OCI-LY1 (cell line): ENCODE results near the gene TMEM272.

Experiments used
- H2AFZ ChIP-seq: fragments of 200-600 bp; sonication (generic), shearing (Covaris generic); 2 replicates; pipeline ENCODE4 v1.6.0; 2014; ENCODE audit warnings: antibody characterized with exemption, mild to moderate bottlenecking, low read length
- H3F3A ChIP-seq: fragments of 200-600 bp; sonication (generic), shearing (Covaris generic); 2 replicates; pipeline ENCODE4 v1.6.0; 2014; ENCODE audit warnings: mild to moderate bottlenecking, antibody characterized with exemption, low read length, moderate library complexity; ENCODE audit not compliant: insufficient read depth
- H3K27ac ChIP-seq: fragments of 200-600 bp; sonication (generic); 2 replicates; pipeline ENCODE4 v1.5.1; 2014; ENCODE audit warnings: low read length, mixed run types, mild to moderate bottlenecking, low read depth; ENCODE audit not compliant: poor library complexity, severe bottlenecking
- H3K27me3 ChIP-seq: fragments of 200-600 bp; sonication (generic); 2 replicates; pipeline ENCODE4 v1.6.0; 2014; ENCODE audit warnings: antibody characterized with exemption, mild to moderate bottlenecking, low read length, moderate library complexity; ENCODE audit not compliant: insufficient read depth
- H3K36me3 ChIP-seq: fragments of 200-600 bp; sonication (generic); 2 replicates; pipeline ENCODE4 v1.6.1; 2014; ENCODE audit warnings: mild to moderate bottlenecking, antibody characterized with exemption, low read length, moderate library complexity, mixed read lengths; ENCODE audit not compliant: insufficient read depth
- H3K4me1 ChIP-seq: fragments of 200-600 bp; sonication (generic); 2 replicates; pipeline ENCODE4 v1.5.1; 2014; ENCODE audit warnings: mild to moderate bottlenecking, low read length, moderate library complexity; ENCODE audit not compliant: insufficient read depth, severe bottlenecking
- H3K4me2 ChIP-seq: fragments of 200-600 bp; sonication (generic), shearing (Covaris generic); 2 replicates; pipeline ENCODE4 v1.6.1; 2014; ENCODE audit warnings: low read length
- H3K4me3 ChIP-seq: fragments of 200-600 bp; sonication (generic); 2 replicates; pipeline ENCODE4 v1.5.1; 2014; ENCODE audit warnings: low read length, low read depth, mild to moderate bottlenecking, mixed read lengths; ENCODE audit not compliant: poor library complexity, severe bottlenecking
- H3K79me2 ChIP-seq: fragments of 200-600 bp; shearing (Covaris generic); 2 replicates; pipeline ENCODE4 v1.6.1; 2016; ENCODE audit warnings: mixed run types, low read length, mixed read lengths; ENCODE audit not compliant: insufficient read depth
- H3K9ac ChIP-seq: fragments of 200-600 bp; sonication (generic), shearing (Covaris generic); 2 replicates; pipeline ENCODE4 v1.6.1; 2014; ENCODE audit warnings: mild to moderate bottlenecking, low read length, mixed read lengths
- H3K9me2 ChIP-seq: fragments of 200-600 bp; sonication (generic), shearing (Covaris generic); 2 replicates; pipeline ENCODE4 v1.6.1; 2014; ENCODE audit warnings: low read depth, mild to moderate bottlenecking, low read length, mixed read lengths
- H3K9me3 ChIP-seq: fragments of 200-600 bp; shearing (Covaris generic); 2 replicates; pipeline ENCODE4 v1.6.1; 2014; ENCODE audit warnings: low read length, mixed read lengths
- H4K20me1 ChIP-seq: fragments of 200-600 bp; sonication (generic), shearing (Covaris generic); 2 replicates; pipeline ENCODE4 v1.6.0; 2016; ENCODE audit warnings: mild to moderate bottlenecking, low read length; ENCODE audit not compliant: insufficient read depth
- CTCF ChIP-seq: fragments of 200-600 bp; sonication (generic), shearing (Covaris generic); IDR thresholded peaks from 2 replicates; pipeline ENCODE4 v1.5.1; 2017; ENCODE audit warnings: mild to moderate bottlenecking, antibody characterized with exemption, low read length, moderate library complexity, mixed read lengths
- EZH2 ChIP-seq: fragments of 200-600 bp; sonication (generic), shearing (Covaris generic); IDR thresholded peaks from 2 replicates; pipeline ENCODE4 v1.8.0; 2017; ENCODE audit warnings: borderline replicate concordance, mixed run types, mild to moderate bottlenecking, antibody characterized with exemption, low read length, moderate library complexity, mixed read lengths

Gene TMEM272

GRCh38 chr13:51823863-51824262 is 21.1 kb downstream of the TMEM272 start:
- Histone ChIP-seq H3F3A (no peaks in the 10 kb centered on the region), H3K4me1 (peaks cover 98% of the 10 kb centered on the region), H4K20me1 (no peaks in the 10 kb centered on the region), H3K27ac (peak overlapping the region; percentile 97), H3K27me3 (no peaks in the 10 kb centered on the region), H3K4me3 (no peak overlapping the region), H3K9me2 (no peaks in the 10 kb centered on the region), H2AFZ (no peak overlapping the region), H3K9ac (no peak overlapping the region), H3K36me3 (no peaks in the 10 kb centered on the region), H3K4me2 (no peak overlapping the region), H3K79me2 (no peaks in the 10 kb centered on the region), H3K9me3 (no peaks in the 10 kb centered on the region)
- TF ChIP-seq CTCF = no peak
- TF ChIP-seq EZH2 = no peak

- H3K79me2 ChIP-seq = no peaks in the 10 kb centered on the region
- TF ChIP-seq EZH2 = no peak
- TF ChIP-seq CTCF = no peak
- peak overlapping the region; percentile 97 for H3K27ac ChIP-seq
- no peaks in the 10 kb centered on the region for H4K20me1 ChIP-seq
- H3K4me3 ChIP-seq = no peak overlapping the region
- peaks cover 93% of the 10 kb centered on the region for H3K4me1 ChIP-seq
- no peaks in the 10 kb centered on the region for H3K36me3 ChIP-seq
- no peaks in the 10 kb centered on the region for H3K9me3 ChIP-seq
- no peaks in the 10 kb centered on the region for H3F3A ChIP-seq
- no peak overlapping the region for H3K4me2 ChIP-seq
- H3K9me2 ChIP-seq = no peaks in the 10 kb centered on the region
- no peak overlapping the region for H2AFZ ChIP-seq
- no peaks in the 10 kb centered on the region for H3K27me3 ChIP-seq
- H3K9ac ChIP-seq = no peak overlapping the region
Observed at GRCh38 chr13:51823359-51823758, 21.6 kb downstream of the TMEM272 start.

- H3K9me3 ChIP-seq = no peaks in the 10 kb centered on the region
- H3K4me2 ChIP-seq = peak overlapping the region; percentile 56
- H3K9me2 ChIP-seq = no peaks in the 10 kb centered on the region
- H4K20me1 ChIP-seq = no peaks in the 10 kb centered on the region
- H3K79me2 ChIP-seq = no peaks in the 10 kb centered on the region
- peaks cover 82% of the 10 kb centered on the region for H3K4me1 ChIP-seq
- TF ChIP-seq CTCF = peak; percentile 4; the same call in 1 of the 2 replicates
- no peak for TF ChIP-seq EZH2
- H3K9ac ChIP-seq = peak overlapping the region; percentile 40; the same call in 1 of the 2 replicates
- H3K36me3 ChIP-seq = no peaks in the 10 kb centered on the region
- peak overlapping the region; percentile 97 for H3K27ac ChIP-seq
- no peak overlapping the region for H2AFZ ChIP-seq
- no peaks in the 10 kb centered on the region for H3F3A ChIP-seq
- peak overlapping the region; percentile 21 for H3K4me3 ChIP-seq
- H3K27me3 ChIP-seq = no peaks in the 10 kb centered on the region
Observed at GRCh38 chr13:51822106-51822815, 22.7 kb downstream of the TMEM272 start.
